Thyroid gland (tissue), 4 donors: Measurements from ENCODE around the gene SLC25A36.

ENCODE experiments used
- CTCF ChIP-seq, 6 experiments: fragments of 200-600 bp in 3 of 6; fragments of 450-650 bp in 3 of 6; sonication (generic) in 3 of 6; IDR thresholded peaks; one replicate each; pipeline ENCODE4 v1.5.1; 2016 to 2019; ENCODE audit warnings: antibody characterized with exemption in 6 of 6, mild to moderate bottlenecking in 2 of 6, inconsistent platforms in 1 of 6, moderate library complexity in 1 of 6
- POLR2A ChIP-seq, 2 donors: fragments of 450-650 bp; IDR thresholded peaks; one replicate each; pipeline ENCODE4 v1.6.1; 2017; ENCODE audit warnings: antibody characterized with exemption in 2 of 2, mild to moderate bottlenecking in 2 of 2, moderate library complexity in 1 of 2

GRCh38 chr3:140922634-140923033 is 19.0 kb upstream of the SLC25A36 start:
- peak in 2 of 6 experiments; percentile 18 to 29 for TF ChIP-seq CTCF (IDR thresholded peaks at IDR 0.05)
- no peak for TF ChIP-seq POLR2A (IDR thresholded peaks at IDR 0.05)
